Activated CD4-positive, alpha-beta T cell treated with anti-CD3 and anti-CD28 coated beads, Interleukin-2, Interleukin-4, amounts not matched to agents 100 ng/mL and 50 ng/mL, durations not matched to agents 16 hours and 8 hours (primary cell): ENCODE data around the gene THSD4.
"Not testable (repeated sequence)": the region's sequence is repeated elsewhere in the genome, so short reads cannot be mapped to it uniquely, and the experiment has no call there.

Experiments used
- DNase-seq: peaks from one replicate; pipeline ENCODE4 v3.0.0-alpha.2; 2020; ENCODE audit warnings: low spot score

The THSD4 gene

DNA sequence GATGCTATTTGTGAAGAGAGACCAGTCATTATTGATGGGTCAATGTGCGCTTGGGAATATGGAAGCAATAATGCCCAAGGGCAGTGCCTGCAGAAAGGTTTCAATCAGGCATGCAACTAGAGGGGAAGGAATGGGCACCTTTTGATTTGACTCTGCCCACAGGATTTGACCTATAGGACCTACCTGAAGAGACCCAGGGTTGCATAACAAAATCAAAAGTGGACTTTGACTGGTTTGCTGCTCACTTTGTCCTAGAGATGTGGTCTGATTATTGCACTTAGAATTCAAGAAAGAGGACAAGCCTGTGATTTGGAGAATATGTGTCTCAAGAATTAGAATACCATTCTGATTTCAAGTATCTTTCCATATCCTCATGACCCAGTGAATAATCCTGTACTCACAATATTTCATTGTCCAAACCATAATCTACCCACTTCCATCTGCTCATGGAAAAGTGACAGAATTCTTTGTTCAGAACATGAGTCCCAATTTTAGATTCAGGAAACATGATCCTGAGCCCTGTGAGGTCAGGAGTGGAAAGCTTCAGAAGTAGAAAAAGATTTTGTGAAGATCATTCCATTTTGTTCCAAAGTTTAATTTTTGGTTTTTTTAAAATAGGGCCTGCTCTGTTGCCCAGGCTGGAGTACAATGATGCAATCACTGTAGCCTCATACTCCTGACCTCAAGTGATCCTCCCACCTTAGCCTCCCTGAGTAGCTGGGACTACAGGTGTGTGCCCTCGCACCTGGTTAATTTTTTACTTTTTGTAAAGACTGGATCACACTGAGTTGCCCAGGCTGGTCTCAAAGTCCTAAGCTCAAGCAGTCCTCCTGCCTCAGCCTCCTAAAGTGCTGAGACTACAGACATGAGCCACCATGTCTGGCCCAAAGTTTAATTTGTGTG, 543.8 kb downstream of the THSD4 start:
- DNase-seq = no peak

- no peak for DNase-seq
Measured at GRCh38 chr15:71659730-71660067, 544.4 kb downstream of the THSD4 start.

GRCh38 chr15:71660501-71660900, 545.2 kb downstream of the THSD4 start:
- no peak for DNase-seq

- DNase-seq = no peak
Measured at GRCh38 chr15:71662306-71662705, 547.0 kb downstream of the THSD4 start.

GRCh38 chr15:71664622-71665021, 549.4 kb downstream of the THSD4 start:
- DNase-seq = no peak

DNA sequence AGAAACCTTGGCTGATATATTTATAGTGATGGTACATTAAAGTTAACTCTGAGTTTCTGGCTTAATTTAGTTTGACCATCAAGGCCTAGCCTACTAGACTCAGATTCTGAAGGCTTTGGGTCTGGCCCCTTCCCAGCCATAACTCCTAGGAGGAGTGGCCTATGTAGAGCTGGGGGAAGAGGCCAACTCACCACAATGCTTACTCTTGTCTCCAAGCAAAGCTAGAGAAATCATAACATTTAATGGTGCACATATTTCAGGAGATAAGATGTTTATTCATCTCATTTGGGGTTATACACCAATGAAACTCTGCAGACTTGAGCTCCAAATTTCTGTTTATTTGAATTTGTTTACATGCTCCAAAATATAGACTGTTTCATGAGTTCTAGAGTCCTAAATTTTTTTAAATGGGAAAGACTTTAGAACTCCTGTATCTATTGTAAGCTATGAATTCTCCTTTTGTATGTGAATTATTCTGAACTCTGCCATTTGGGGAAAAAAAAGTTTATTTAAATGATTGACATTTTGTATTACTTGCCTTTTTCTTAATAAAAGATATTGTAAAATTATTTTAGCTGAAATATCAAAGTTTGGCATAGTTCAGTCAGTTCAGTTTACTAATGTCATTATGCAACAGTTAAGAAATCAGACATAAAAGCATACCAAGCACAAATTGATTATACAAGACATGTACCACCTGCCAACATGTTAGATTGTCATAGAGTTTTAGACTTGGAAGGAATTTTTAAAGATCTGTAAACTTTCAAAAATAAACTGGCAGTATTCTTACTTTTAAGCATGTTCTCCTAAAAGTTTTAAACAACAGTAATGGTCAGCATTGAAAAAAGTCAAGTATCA, 551.7 kb downstream of the THSD4 start:
- DNase-seq = no peak

GRCh38 chr15:71669688-71670087, 554.4 kb downstream of the THSD4 start:
- DNase-seq = no peak

DNA sequence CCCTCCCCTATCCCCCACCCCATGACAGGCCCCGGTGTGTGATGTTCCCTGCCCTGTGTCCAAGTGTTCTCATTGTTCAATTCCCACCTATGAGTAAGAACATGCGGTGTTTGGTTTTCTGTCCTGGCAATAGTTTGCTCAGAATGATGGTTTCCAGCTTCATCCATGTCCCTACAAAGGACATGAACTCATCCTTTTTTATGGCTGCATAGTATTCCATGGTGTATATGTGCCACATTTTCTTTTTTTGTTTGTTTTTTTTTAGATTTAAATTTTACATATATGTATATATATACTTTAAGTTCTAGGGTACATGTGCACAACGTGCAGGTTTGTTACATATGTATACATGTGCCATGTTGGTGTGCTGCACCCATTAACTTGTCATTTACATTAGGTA, 555.0 kb downstream of the THSD4 start:
- not testable (repeated sequence) for DNase-seq

DNA sequence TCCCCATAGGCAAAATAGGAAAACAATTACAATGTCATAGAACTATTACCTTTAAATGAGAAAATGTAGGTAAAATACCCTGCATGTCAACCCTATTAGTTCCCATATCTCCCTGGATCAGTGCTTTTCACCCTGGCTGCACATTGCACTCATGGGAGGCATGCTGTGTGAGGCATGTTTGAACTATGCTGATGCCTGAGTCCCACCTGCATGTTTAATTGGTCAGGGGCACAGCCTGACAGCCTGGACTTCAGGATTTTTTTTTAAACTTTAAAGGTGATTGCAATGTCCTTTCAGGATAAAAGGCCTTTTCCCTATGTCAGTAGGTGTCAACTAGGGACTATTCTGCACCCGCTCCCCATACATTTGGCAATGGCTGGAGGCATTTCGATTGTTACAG, 559.1 kb downstream of the THSD4 start:
- DNase-seq = no peak

DNA sequence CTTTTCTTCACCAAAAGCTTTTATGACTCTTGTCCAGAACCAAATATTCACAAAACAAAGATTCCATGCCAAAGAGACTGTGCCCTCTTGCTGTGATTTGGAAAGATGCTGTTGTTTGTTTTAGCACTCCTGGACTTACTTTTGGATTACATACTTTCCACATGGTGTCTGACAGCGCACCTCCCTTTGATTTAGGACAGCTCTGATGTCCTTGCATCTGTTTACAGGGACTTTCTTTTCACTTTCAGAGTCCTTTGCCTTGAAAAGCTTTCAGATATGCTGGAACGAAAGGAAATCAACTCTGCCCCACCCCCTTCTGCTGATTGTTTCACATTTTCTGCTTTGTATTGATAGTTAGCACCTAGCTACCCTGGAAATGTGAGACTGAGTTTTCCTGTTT, 562.1 kb downstream of the THSD4 start:
- peak; percentile 26 for DNase-seq

DNA sequence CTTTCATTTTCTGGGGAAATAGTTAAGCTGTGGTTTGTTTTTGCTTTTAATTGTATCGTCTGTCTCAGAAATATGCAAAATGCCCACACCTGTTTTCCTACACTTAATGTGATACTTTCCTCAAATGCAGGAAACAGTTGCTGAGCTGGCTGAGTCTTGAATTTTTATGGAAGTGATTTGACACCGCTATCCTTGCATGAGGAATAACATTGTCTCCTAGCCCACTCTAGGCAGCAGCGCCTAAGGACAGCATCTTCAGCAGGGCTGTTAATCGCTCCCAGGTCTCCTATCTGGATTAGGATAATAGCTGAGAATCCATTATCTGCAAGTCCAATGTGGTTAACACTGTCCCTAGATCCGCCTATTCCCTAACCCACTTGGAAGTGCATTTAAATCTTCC, 562.5 kb downstream of the THSD4 start:
- no peak for DNase-seq

GRCh38 chr15:71678191-71678590, 562.9 kb downstream of the THSD4 start:
- DNase-seq = no peak

GRCh38 chr15:71678605-71679004, 563.3 kb downstream of the THSD4 start:
- no peak for DNase-seq

GRCh38 chr15:71679223-71679792, 564.0 kb downstream of the THSD4 start:
- no peak for DNase-seq

DNA sequence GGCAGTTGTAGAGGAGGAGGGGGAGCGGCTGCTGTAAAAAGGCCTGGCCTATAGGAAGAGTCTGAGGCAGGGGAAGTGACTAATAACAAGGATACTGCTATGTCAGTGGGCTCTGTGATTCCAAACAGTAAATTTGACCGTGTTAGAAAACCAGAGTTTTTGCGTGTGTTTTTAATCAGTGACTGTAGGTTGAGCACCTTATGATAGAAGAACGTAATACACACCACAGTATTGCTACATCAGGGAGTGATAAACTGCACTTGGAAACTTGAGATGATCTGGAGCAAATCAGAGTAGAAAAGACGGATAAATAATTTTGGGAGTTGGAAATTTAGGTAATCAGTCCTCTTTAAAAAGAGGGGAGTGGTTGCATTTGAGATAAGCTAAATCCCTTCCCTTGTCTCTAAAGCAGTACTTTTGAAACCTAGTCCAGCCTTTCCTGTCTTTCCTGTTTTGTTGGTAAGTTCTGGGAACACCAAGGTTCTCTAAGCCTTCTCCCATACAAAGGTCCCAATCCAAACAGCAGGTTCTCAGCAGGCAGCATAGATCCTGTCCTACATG, 564.6 kb downstream of the THSD4 start:
- DNase-seq = peak; percentile 75

DNA sequence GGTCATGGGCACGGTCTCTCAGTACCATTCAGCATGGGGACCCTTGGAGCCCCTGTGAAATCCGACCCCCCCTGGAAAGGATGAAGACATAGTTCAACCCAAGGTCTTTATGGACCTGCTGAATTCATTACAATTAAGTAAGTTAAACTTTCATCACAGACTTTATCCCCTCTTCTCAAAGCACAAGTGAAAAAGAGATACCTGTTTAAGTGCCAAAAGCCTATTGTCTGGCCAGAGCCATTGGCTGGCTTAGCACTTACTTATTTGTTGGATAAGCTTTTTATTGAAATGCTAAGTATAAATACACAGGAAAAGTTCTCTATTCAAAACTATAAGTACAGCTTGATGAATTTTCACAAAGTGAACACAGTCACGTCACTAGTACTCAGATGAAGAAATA, 566.7 kb downstream of the THSD4 start:
- no peak for DNase-seq

DNA sequence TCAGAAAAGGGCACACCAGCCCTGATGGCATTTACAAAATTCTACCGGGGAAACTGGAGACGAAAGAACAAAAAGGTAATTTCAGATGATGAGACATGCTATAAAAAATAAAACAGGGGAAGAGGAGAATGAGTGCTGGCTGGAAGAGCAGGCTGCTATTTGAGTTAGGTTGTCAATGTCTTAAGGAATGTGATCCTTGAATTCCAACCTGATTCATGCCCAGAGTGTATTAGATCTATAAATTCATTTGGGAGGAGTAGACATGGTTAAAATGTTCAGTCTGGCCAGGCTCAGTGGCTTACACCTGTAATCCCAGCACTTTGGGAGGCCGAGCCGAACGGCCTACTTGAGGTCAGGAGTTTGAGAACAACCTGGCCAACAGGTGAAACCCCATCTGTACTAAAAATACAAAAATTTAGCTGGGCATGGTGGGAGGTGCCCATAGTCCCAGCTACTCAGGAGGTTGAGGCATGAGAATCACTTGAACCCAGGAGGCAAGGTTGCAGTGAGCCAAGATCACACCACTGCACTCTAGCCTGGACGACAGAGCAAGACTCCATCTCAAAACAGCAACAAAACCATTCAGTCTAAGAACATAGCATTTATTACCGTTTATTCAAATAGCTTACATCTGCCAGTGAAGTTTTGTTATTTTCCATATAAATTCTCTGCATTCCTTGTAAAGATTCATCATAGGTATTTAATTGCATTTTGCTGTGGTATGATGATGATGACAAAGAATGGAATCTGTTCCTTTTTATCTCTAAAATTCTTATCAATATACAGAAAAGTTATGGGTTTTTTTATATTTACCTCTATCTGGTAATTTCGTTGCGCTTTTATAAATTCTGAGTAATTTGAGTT, 568.4 kb downstream of the THSD4 start:
- no peak for DNase-seq

- no peak for DNase-seq
Measured at GRCh38 chr15:71685420-71685993, 570.2 kb downstream of the THSD4 start.

- no peak for DNase-seq
Measured at GRCh38 chr15:71686221-71687050, 571.2 kb downstream of the THSD4 start.

- DNase-seq = no peak
Measured at GRCh38 chr15:71687902-71688508, 572.7 kb downstream of the THSD4 start.
